ENCODE measurements around the gene GRPEL1.

GRCh38 chr4:7077371-7077770, 9.5 kb upstream of the GRPEL1 start:
- no peak for TF ChIP-seq SIX5 (IDR thresholded peaks at IDR 0.05; ENCODE audit: low read depth, low read length, severe bottlenecking)
- TF ChIP-seq PAX5 (IDR thresholded peaks at IDR 0.05; ENCODE audit: borderline replicate concordance, low read depth, low read length): no peak
- TF ChIP-seq POLR2AphosphoS5 (IDR thresholded peaks at IDR 0.05; ENCODE audit: low read length): no peak
- no peak for TF ChIP-seq TARDBP (IDR thresholded peaks at IDR 0.05; ENCODE audit: borderline replicate concordance)
- TF ChIP-seq EED (IDR thresholded peaks at IDR 0.05; ENCODE audit: low read depth): no peak
- no peak for TF ChIP-seq REST (IDR thresholded peaks at IDR 0.05; ENCODE audit: low read depth, low read length)
- TF ChIP-seq, protein P1, sequence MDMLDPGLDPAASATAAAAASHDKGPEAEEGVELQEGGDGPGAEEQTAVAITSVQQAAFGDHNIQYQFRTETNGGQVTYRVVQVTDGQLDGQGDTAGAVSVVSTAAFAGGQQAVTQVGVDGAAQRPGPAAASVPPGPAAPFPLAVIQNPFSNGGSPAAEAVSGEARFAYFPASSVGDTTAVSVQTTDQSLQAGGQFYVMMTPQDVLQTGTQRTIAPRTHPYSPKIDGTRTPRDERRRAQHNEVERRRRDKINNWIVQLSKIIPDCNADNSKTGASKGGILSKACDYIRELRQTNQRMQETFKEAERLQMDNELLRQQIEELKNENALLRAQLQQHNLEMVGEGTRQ (IDR thresholded peaks at IDR 0.05; ENCODE audit: borderline replicate concordance, low read depth, low read length): no peak
- no peak for TF ChIP-seq E2F4 (IDR thresholded peaks at IDR 0.05; ENCODE audit: low read depth, low read length)
- TF ChIP-seq EZH2 (IDR thresholded peaks at IDR 0.05; ENCODE audit: borderline replicate concordance, control insufficient read depth, low read depth, low read length): no peak
- no peak for TF ChIP-seq ZBTB33 (IDR thresholded peaks at IDR 0.05)
- TF ChIP-seq POLR2A (IDR thresholded peaks at IDR 0.05; ENCODE audit: low read depth, low read length): no peak
- no peak for TF ChIP-seq GATAD2B (conservative IDR thresholded peaks at IDR 0.05; ENCODE audit: low read depth)
- no peak for TF ChIP-seq MAX (IDR thresholded peaks at IDR 0.05; ENCODE audit: low read depth, low read length)
